ENCODE results near the gene IL1RAPL2.
"Not testable (repeated sequence)": the region's sequence is repeated elsewhere in the genome, so short reads cannot be mapped to it uniquely, and the experiment has no call there.

IL1RAPL2 gene

GRCh38 chrX:104677517-104677916 is 111.5 kb downstream of the IL1RAPL2 start:
- not testable (repeated sequence) for DNase-seq

- no peak for DNase-seq
Observed at GRCh38 chrX:104679175-104679574, 113.2 kb downstream of the IL1RAPL2 start.

- no peak for DNase-seq
Observed at GRCh38 chrX:104681214-104681613, 115.2 kb downstream of the IL1RAPL2 start.

GRCh38 chrX:104684077-104684476 is 118.1 kb downstream of the IL1RAPL2 start:
- no peak for DNase-seq

- no peak for DNase-seq
Observed at GRCh38 chrX:104695593-104695992, 129.6 kb downstream of the IL1RAPL2 start.

GRCh38 chrX:104696667-104697066 is 130.7 kb downstream of the IL1RAPL2 start:
- no peak for DNase-seq

- DNase-seq = no peak
Observed at GRCh38 chrX:104697294-104697693, 131.3 kb downstream of the IL1RAPL2 start.

GRCh38 chrX:104707042-104707441 is 141.0 kb downstream of the IL1RAPL2 start:
- no peak for DNase-seq

GRCh38 chrX:104707572-104707971 is 141.6 kb downstream of the IL1RAPL2 start:
- no peak for DNase-seq

GRCh38 chrX:104712515-104712914 is 146.5 kb downstream of the IL1RAPL2 start:
- no peak for DNase-seq

- DNase-seq = no peak
Observed at GRCh38 chrX:104721854-104722253, 155.9 kb downstream of the IL1RAPL2 start.

- no peak for DNase-seq
Observed at GRCh38 chrX:104728456-104728855, 162.5 kb downstream of the IL1RAPL2 start.

GRCh38 chrX:104742355-104742754 is 176.4 kb downstream of the IL1RAPL2 start:
- DNase-seq = no peak

GRCh38 chrX:104745152-104745551 is 179.2 kb downstream of the IL1RAPL2 start:
- no peak for DNase-seq

- no peak for DNase-seq
Observed at GRCh38 chrX:104749951-104750610, 184.1 kb downstream of the IL1RAPL2 start.

GRCh38 chrX:104762641-104763040 is 196.6 kb downstream of the IL1RAPL2 start:
- DNase-seq = no peak

GRCh38 chrX:104789784-104790183 is 223.8 kb downstream of the IL1RAPL2 start:
- no peak for DNase-seq

GRCh38 chrX:104795804-104796203 is 229.8 kb downstream of the IL1RAPL2 start:
- no peak for DNase-seq

- DNase-seq = no peak
Observed at GRCh38 chrX:104803219-104803618, 237.2 kb downstream of the IL1RAPL2 start.

- DNase-seq = no peak
Observed at GRCh38 chrX:104806346-104806745, 240.3 kb downstream of the IL1RAPL2 start.

GRCh38 chrX:104833401-104833800 is 267.4 kb downstream of the IL1RAPL2 start:
- no peak for DNase-seq

- no peak for DNase-seq
Observed at GRCh38 chrX:104842646-104843045, 276.6 kb downstream of the IL1RAPL2 start.

GRCh38 chrX:104852241-104852640 is 286.2 kb downstream of the IL1RAPL2 start:
- DNase-seq = no peak

GRCh38 chrX:104854188-104854587 is 288.2 kb downstream of the IL1RAPL2 start:
- DNase-seq = no peak

GRCh38 chrX:104854790-104855340 is 288.9 kb downstream of the IL1RAPL2 start:
- no peak for DNase-seq
